ENCODE results near the gene ALDH1L2.
A peak's percentile ranks its signal among the peaks of the same experiment; 100 is the strongest.

The ALDH1L2 gene

GRCh38 chr12:105083031-105083430, 1.2 kb downstream of the ALDH1L2 start:
- no peak for DNase-seq

DNA sequence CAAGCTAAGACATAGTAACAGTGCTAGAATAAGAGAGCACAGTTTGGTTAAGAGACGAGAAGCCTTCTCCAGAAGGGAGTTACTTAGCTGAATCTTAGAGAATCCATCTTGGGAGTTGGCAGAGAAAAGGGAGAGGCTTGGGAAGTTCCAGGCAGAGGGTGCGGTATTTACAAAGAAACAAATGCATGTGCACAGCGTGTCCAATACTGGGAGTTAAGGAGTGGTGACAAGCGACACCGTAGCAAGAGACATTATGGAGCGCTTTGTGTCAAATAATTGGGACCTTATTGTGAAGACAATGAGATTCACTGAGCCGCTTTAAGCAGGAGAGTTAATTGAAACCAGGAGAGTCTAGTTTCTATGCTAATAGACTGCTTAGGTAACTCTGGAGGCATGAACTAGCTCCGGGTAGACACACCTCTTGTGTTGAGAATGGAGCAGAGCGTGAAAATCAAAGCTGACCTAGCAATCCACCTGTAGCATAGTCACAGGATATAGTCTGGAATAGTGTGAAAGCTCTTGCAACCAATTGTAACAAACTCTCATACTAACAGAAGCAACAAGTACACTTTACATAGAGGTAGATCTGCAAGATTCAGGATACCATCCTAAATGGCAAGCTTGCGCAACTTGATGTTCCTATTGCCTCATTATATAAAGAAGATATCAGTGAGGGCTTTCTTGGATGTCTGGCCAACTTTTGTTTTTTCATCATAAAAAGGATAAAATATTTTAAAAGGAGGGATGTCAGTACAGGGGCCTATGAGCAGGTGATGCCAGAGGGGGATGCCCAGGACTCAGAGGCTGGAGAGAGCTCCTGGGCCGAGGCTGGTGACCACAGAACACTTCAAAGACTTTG, 5.3 kb downstream of the ALDH1L2 start:
- DNase-seq, result no peak

DNA sequence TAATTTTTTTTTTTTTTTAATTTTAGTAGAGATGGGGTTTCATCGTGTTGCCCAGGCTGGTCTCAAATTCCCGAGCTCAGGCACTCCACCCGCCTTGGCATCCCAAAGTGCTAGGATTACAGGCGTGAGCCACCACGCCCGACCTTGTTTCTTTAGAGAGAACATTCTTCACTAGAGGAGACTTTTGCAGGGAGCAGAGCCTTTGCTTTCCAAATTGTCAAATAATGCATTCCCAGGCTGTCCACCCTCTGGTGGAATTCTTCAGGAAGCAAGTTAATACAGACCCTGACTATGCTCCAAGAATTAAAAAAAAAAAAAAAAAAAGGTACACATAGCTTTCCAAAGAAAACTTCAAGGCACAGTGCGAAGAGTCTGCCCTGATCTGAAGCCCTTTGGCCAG, 6.8 kb downstream of the ALDH1L2 start:
- no peak for DNase-seq

DNA sequence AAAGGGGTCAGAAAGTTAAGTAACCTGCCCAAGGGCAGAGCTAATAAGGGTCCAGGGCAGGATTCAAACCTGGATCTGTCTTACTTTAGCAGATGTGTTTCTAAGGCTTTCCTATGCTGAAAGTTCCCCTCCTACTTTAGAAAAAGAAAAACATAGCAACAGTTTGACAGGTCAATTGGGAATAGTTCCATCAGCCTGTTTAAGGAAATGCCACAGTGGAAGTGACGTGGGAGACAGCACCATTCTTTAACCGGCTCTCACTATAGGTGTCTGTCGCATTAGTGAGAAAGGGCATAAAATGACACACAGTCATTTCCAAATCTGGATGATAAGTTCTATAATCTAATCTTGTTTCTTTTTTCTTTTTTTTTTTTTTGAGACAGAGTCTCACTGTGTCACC, 7.3 kb downstream of the ALDH1L2 start:
- DNase-seq, result no peak

DNA sequence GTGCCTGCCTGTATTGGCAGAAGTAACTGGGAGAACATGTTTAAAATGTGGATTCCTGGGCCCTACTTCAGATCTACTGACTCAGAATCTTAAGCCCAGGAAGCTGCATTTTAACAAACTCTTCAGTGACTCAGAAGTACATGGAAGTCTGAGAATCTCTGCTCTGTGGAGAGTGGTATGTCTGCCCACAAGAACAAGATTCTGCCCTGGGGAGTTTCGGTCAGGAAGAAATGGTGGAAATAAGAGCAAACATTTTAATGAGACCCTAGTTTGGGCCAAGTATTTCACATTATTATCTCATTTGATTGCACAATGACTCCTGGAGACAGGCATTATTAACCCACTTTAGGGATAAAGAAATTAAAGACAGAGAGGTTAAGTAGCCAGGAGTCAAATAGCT, 8.2 kb downstream of the ALDH1L2 start:
- no peak for DNase-seq

- DNase-seq, result no peak
Observed at GRCh38 chr12:105072888-105073488, 11.3 kb downstream of the ALDH1L2 start.

DNA sequence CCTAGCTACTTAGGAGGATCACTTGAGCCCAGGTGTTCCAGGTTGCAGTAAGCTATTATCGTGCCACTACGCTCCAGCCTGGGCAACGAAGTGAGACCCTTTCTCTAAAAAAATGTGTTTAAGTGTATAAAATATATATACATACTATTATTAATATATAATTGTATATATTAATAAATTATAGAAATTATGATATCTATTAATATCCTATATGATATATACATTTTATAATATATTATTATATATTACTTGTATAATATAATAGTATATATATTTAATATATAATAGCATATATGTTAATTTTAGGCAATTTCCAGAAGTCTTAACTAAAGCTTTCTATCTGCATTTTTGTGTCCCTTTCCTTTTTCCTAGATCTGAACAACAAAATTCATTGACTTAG, 12.3 kb downstream of the ALDH1L2 start:
- DNase-seq, result no peak

DNA sequence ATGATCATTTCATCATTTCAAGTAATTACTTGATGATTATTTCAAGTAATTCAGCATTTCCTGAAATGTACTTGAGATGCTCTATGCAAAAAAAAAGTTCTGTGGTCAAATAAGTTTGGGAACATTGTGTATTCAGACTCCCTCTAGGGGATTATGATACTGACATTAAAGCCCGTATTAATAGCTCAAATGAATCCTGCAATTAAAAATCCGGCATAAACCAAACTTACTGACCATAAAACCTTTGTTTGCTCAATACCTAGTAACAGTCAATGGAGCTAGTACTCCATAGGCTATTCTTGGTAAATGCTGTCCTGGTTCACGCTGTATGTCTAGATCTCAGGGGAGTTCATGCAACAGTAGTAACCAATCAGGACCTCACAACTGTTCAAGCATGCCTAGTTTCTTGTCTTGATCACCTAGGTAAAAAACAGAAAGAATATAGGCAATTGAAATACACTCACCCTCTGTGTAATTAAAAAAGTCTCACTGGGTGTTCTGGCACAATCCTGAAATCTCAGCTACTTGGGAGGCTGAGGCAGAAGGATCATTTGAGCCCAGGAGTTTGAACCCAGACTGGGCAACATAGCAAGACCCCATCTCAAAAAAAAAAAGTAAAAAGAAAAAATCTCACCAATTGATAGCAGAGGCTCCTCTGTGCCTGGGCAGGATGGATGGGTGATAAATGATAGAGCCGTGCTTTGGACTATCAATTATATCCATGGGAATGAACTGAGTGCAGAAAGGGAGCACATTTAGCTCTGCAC, 14.1 kb downstream of the ALDH1L2 start:
- DNase-seq, result no peak

DNA sequence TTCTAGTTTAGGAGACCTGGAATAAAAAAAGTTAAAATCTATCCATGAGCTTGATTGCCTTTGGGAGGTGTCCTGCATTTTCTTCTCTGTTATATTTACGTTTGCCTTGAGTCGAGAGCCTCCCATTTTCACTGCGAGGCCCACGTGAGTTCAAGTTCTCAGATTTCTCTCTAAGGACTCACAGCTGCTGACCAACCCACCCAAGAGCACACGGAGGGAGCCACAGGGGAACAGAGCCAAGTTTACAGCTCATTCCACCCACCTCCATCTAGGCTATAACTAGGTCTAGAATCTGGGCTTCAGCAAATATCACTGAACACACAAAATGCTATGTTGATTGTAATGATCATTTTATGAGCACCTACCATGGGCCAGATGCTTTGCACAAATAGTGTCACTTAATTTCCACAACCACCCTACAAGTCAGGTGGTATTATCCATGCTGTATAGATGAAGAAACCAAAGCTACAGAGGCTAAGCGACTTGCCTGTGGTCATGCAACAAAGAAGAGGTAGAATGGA, 16.7 kb downstream of the ALDH1L2 start:
- DNase-seq, result no peak

DNA sequence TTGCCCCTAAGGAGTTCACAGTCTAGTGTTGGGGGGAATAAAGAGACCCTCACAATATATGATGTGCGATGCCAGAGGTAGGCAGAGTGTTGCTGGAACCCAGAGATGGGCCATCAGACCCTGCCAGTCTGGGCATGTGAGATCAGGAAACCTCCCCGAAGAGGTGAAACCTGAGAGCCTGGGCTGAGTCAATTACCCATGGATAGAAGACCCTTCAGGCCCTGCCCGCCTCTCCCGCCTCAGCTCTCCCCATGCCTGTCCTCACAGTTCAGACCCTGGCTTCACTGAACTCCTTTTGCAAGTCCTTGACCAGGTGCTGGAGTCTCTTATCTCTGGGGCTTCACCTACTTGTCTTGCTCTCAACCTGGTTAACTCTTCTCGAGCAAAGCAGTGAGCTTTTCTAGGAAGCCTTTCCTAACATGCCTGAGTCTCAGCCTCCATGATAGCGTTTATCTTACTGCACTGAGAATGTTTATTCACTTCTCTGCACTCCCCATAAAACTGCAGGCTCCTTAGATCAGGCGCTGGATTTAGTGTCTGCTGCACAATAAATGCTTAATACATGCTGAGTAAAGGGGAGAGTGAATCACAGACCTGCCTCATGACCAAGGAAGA, 19.6 kb downstream of the ALDH1L2 start:
- DNase-seq, result no peak

DNA sequence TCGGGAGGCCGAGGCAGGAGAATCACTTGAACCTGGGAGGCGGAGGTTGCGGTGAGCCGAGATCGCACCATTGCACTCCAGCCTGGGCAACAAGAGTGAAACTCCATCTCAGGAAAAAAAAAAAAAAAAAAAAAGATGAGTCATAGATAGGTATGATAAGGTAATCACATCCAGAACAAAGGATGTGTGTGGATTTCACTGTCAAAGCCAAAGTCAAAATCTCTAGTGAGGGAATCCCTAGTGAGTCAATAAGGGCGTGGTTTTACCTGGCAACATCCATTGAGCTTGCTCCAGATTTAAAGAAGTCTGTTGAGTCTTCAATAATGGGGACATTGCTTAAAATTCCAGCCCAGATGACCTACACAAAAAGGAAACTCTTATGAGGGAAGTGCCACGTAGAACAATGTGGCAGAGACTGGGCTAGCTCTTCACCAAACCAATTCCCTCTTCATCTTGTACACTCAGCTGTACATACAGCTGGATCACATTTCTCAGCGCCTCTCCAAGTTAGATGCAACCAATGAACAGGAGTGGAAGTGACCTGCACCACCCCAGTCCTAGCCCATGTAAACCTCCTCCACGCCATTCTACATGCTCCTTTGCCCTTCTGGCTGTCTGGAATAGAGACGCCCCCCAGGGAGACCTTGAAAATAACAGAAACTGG, 23.4 kb downstream of the ALDH1L2 start:
- no peak for DNase-seq

DNA sequence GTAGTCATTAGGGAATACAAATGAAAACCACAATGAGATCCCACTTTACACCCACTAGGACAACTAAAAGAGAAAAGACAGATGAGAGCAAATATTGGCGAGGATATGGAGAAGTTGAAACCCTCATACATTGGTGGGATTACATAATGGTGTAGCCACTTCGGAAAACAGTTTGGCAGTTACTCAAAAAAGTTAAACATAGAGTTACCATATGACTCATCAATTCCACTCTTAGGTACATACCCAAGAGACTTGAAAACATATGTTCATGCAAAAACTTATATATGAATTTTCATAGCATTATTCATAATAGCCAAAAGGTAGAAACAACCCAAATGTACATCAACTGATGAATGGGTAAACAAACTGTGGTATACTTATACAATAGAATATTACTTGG, 27.1 kb downstream of the ALDH1L2 start:
- no peak for DNase-seq

DNA sequence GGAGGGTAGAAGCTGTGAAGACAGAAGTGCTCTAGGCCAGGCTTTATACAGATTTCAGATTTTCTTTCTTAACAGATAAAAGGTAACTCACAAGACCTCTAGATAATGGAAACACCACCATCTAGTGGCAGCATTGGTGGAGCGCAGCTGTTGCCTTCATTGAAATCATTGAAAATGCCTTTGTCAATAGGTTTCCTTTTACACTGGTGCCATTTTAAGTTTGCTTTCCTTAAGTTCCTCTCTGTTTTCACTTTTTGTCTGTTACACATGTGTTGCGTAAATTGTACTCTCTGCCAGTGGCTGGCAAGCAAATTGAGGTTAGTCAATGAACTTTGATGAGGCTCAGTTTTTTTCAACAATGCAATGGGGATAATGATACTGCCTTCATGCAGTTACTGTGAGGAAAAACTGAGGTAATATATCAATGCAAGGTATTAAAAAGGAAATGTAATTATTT, 31.1 kb downstream of the ALDH1L2 start:
- DNase-seq, result peak; percentile 65

DNA sequence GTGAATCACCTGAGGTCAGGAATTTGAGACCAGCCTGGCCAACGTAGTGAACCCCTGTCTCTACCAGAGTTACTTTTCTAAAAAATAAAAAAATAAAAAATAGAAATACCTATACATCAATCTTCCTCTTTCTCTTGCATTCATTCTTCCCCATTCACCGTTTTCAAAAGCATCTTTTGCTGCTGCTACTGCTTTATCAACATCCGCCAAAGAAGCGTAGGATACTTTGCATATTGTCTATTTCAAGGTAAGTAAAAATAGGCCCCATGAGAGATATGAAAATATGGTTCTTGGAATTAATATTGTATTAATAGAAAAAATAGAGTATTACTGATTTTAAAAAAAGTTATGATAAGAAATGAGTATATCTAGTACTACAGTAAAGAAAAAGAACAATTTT, 32.3 kb downstream of the ALDH1L2 start:
- no peak for DNase-seq

DNA sequence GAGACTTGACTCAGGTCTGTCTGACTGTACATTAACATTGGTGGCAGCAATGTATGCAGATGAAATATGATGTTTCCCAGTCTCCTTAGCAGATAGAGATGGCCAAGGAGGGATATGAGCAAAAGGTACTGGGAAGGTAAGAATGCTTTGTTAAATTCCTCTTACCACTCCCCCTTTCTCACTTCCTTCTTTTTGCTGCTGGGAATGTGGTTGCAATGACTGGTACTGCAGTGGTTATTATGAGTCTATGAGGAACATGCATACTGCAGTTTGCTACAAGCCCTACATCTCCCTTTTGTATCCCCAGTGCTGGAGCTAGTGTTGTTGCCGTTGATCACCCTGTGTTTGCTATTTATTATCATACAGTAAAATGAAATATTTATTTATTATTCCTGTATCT, 35.9 kb downstream of the ALDH1L2 start:
- no peak for DNase-seq

GRCh38 chr12:105047308-105047707, 37.0 kb downstream of the ALDH1L2 start:
- no peak for DNase-seq

DNA sequence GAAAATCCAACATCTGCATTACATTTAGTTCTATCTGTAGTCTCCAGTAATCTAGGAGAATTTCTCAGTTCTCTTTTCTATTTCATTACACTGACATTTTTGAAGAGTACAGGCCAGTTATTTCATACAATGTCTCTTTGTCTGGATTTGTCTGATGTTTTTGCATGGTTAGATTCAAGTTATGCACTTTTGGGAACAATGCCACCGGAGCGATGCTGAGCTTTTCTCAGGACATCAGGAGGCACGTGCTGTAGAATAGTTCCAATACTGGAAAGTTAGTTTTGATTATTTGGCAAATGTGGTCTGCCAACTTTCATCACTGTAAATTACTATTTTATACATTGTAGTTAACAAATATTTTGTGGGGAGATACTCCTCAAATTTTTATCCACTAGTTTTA, 43.1 kb downstream of the ALDH1L2 start:
- no peak for DNase-seq

GRCh38 chr12:105040476-105040875, 43.8 kb downstream of the ALDH1L2 start:
- no peak for DNase-seq

DNA sequence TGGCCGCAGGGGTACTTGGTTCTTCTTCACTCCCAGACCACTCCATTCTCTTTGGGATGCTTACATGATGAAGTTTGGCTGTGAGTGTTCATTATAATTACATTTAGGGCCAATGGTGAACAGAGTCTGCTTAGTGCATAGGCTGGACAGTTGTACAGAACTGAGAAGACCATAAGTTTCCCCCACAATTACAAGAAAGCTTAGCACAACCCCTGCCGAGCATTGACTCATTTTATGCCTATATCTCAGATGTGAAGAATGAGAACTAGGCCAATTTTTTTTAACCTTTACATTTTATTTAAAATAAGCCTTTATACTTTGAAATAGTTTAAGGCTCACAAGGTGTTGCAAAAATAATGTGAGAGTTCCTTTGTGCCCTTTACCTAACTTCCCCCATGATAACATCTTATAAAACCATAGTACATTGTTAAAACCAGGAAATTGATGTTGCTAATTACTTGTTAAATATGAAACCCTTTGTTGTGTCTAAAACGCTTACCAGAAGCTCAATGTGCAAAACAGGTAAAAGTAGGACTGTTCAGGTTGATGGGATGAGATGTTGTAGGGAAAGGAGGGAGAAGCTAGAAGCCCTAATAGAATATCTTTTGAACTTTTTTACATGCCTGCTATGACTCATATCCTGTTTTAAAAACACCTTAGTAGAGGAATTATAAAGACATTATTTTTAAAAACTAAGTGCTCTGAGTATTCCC, 47.2 kb downstream of the ALDH1L2 start:
- no peak for DNase-seq

DNA sequence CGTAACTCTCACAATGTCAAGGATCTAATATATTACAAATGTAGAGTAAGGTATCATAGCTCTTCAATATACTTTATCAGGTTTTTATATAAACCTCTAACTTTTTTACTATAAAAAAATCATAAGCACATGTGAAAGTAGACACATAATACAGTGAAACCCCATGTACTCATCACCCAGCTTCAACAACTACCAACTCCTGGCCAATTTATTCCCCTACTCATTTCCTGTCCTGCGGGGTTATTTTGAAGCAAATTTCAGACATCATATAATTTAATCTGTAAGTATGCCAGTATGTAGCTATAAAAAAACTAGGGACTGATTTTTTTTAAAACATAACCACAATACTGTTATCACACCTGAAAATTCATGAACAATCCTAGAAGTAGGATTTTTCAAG, 50.4 kb downstream of the ALDH1L2 start:
- DNase-seq, result no peak

DNA sequence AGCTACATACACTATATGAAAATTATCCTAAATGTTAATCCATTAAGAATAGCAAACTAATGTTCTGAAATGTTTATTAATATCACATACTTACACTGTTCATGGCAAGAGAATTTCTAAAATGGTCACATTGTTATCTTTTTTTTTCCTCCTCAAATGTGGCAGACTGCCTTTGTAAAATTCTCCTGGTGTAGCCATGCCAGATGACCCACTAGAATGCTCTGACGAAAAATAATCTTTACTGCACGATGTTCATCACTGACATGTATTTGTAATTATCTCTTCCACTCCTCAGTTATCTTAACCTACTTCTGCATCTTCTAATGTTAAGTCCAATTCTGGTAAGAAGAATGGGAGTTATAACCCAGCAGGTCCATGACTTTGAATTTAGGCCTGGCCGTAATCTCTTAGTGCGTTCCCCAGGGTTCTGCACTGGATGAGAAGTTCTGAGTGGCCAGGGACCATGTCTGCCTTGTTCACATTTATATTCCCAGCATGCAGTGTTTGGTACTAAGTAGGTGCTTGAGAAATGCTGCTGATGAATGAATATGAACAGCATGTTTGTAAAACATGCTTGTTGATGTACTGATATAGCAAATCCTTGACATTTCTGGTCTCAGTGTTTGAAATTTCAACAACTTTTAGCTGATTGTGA, 51.4 kb downstream of the ALDH1L2 start:
- DNase-seq, result no peak
